ENCODE results near the gene UST. TPM values are rescaled to one million over a fixed set of nuclear protein-coding genes. Genes with fewer than 3 reads are reported as not detected.

Gene UST
- total RNA-seq, 1 donor from 2014 or later: 33.3 TPM

DNA sequence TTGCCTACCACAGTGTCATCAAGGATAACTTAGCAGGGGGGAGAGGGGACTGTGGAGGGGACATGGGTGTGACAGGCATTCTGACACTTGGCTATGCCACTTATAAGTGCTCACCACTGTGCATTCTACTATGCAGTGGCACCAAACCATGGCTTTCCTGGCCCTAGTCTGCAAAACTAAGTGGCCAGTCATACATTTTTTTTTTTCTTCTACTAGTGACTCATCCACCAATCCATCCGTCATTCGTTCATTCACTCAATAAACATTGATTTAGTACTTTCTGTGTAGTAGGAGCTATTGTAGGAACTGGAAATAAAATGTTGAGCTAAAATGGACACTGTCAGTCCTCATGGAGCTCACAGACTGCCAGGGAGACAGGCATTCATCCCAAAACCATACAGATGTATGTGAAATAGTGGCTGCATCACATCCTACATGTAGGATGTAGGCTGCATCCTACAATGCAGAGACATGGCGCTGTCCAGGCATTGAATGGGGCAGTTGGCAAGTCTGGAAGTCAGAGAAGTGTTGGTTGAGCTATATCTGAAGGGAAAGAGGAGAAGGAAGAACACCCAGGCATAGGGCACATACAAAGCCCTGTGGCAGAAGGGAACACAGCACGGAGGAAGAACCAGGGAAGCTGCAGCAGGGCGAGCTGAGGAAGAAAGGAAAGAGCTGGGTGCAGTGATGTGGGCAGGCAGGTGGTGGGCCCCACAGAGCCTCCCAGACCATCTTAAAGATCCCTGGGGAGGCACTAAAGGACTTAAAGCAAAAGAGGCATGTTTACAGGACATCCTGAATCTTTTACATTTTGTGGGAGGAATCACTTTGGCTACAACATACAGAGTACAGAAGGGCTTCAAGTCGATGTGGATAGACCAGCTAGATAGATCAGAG, 224.4 kb downstream of the UST start:
- H3K9ac ChIP-seq: no peak overlapping the region
- H3F3A ChIP-seq (ENCODE audit: low read depth): peaks cover 50% of the 10 kb centered on the region
- H3K4me3 Mint-ChIP-seq: peak overlapping the region; percentile 28
- H3K36me3 Mint-ChIP-seq: peaks cover 13% of the 10 kb centered on the region
- no peaks in the 10 kb centered on the region for H3K36me3 ChIP-seq
- H3K4me3 ChIP-seq: no peak overlapping the region
- no peaks in the 10 kb centered on the region for H3K9me3 Mint-ChIP-seq
- H4K20me1 ChIP-seq (ENCODE audit: low read depth): peaks cover 10% of the 10 kb centered on the region
- H3K27ac Mint-ChIP-seq: peak overlapping the region; percentile 67
- peaks cover 13% of the 10 kb centered on the region for H3K79me2 ChIP-seq (ENCODE audit: low read depth)
- H3K4me2 ChIP-seq: peak overlapping the region; percentile 73
- DNase-seq (ENCODE audit: low spot score): no peak
- H2AFZ ChIP-seq (replicated peaks): no peak overlapping the region
- H3K27ac ChIP-seq: no peak overlapping the region
- H3K4me1 Mint-ChIP-seq: peaks cover 67% of the 10 kb centered on the region
- TF ChIP-seq EZH2phosphoT487 (IDR thresholded peaks at IDR 0.05) (no peak), EZH2 (IDR thresholded peaks at IDR 0.05) (no peak)
- TF ChIP-seq, protein P1, sequence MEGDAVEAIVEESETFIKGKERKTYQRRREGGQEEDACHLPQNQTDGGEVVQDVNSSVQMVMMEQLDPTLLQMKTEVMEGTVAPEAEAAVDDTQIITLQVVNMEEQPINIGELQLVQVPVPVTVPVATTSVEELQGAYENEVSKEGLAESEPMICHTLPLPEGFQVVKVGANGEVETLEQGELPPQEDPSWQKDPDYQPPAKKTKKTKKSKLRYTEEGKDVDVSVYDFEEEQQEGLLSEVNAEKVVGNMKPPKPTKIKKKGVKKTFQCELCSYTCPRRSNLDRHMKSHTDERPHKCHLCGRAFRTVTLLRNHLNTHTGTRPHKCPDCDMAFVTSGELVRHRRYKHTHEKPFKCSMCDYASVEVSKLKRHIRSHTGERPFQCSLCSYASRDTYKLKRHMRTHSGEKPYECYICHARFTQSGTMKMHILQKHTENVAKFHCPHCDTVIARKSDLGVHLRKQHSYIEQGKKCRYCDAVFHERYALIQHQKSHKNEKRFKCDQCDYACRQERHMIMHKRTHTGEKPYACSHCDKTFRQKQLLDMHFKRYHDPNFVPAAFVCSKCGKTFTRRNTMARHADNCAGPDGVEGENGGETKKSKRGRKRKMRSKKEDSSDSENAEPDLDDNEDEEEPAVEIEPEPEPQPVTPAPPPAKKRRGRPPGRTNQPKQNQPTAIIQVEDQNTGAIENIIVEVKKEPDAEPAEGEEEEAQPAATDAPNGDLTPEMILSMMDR (IDR thresholded peaks at IDR 0.05): no peak
- no peaks in the 10 kb centered on the region for H3K9me3 ChIP-seq (ENCODE audit: low read depth)
- peaks cover 12% of the 10 kb centered on the region for H3K27me3 Mint-ChIP-seq (ENCODE audit: insufficient read depth, low read depth)
- H3K4me1 ChIP-seq: peaks cover 62% of the 10 kb centered on the region
- H3K27me3 ChIP-seq: no peaks in the 10 kb centered on the region

DNA sequence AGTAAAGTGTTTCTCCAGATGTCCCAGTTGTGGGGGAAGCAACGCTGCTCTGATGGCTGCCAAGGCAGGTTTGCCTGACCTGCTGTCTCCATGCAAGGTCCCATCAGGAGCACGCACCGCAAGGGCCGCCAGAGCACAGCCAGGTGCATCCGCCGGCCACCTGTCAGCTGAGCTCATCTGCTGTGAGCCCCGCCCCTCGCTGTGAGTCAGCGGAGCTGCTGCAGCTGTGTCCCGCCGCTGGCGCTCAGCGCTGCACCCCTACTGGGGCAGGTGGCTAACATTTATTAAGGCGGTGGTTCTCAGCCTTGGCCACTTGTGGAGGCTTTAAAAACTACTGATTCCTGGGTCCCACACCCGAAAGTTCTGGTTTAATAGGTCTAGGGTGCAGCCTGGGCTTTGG, 225.7 kb downstream of the UST start:
- Mint-ChIP-seq H3K27me3 (ENCODE audit: insufficient read depth, low read depth) (peaks cover 12% of the 10 kb centered on the region), H3K4me1 (peaks cover 57% of the 10 kb centered on the region), H3K4me3 (no peak overlapping the region), H3K9me3 (no peaks in the 10 kb centered on the region), H3K36me3 (peaks cover 10% of the 10 kb centered on the region), H3K27ac (no peak overlapping the region)
- H3K4me2 ChIP-seq: peak overlapping the region; percentile 73
- H3K27ac ChIP-seq: no peak overlapping the region
- no peaks in the 10 kb centered on the region for H3K9me3 ChIP-seq (ENCODE audit: low read depth)
- peaks cover 38% of the 10 kb centered on the region for H3F3A ChIP-seq (ENCODE audit: low read depth)
- H3K36me3 ChIP-seq: peaks cover 4% of the 10 kb centered on the region
- no peak for TF ChIP-seq EZH2 (IDR thresholded peaks at IDR 0.05)
- no peak for TF ChIP-seq EZH2phosphoT487 (IDR thresholded peaks at IDR 0.05)
- TF ChIP-seq, protein P1 (IDR thresholded peaks at IDR 0.05): no peak
- peaks cover 10% of the 10 kb centered on the region for H4K20me1 ChIP-seq (ENCODE audit: low read depth)
- peaks cover 55% of the 10 kb centered on the region for H3K4me1 ChIP-seq
- no peak overlapping the region for H3K9ac ChIP-seq
- H3K4me3 ChIP-seq: peak overlapping the region; percentile 34
- H3K79me2 ChIP-seq (ENCODE audit: low read depth): peaks cover 9% of the 10 kb centered on the region
- DNase-seq (ENCODE audit: low spot score): peak; percentile 91
- H2AFZ ChIP-seq (replicated peaks): no peak overlapping the region
- no peaks in the 10 kb centered on the region for H3K27me3 ChIP-seq

DNA sequence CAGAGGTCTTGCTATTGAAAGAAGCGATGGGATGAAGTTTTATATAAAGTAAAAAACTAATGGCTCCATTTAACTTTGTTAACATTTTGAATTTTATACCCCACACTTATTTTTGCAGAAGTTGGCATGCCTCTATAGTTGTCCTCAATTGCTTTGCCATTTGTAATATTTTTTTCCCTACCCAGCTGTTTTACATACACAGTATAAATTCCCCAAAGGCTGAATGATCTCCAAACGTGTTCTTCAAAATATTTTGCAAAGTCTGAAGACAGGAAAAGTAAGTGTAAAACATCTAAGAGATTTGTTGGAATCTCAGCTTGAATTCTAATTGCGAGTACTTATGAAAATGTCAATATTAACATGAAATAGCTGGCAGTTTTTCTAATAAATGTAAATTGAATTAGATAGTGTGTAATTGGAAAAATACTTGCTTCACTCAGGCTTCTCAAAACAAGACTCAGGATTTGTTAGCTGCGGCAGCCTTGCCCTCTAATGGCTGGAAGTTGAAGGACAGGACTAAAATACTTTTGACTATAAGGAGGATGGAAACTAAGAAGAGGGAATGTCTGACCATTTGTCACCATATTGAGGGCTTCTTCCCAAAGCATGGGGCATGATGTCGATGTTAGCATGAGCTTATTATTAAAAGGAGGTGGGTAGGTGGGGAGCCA, 226.8 kb downstream of the UST start:
- H3K9ac ChIP-seq: no peak overlapping the region
- peaks cover 11% of the 10 kb centered on the region for H3K27me3 Mint-ChIP-seq (ENCODE audit: insufficient read depth, low read depth)
- no peak overlapping the region for H3K27ac ChIP-seq
- H3K4me1 Mint-ChIP-seq: peaks cover 46% of the 10 kb centered on the region
- peaks cover 10% of the 10 kb centered on the region for H3K36me3 Mint-ChIP-seq
- H3F3A ChIP-seq (ENCODE audit: low read depth): peaks cover 31% of the 10 kb centered on the region
- DNase-seq (ENCODE audit: low spot score): no peak
- no peaks in the 10 kb centered on the region for H3K79me2 ChIP-seq (ENCODE audit: low read depth)
- no peaks in the 10 kb centered on the region for H3K27me3 ChIP-seq
- no peak for TF ChIP-seq EZH2phosphoT487 (IDR thresholded peaks at IDR 0.05)
- TF ChIP-seq, protein P1 (IDR thresholded peaks at IDR 0.05): peak; percentile 57
- peaks cover 43% of the 10 kb centered on the region for H3K4me1 ChIP-seq
- H3K36me3 ChIP-seq: peaks cover 4% of the 10 kb centered on the region
- H4K20me1 ChIP-seq (ENCODE audit: low read depth): peaks cover 10% of the 10 kb centered on the region
- peak overlapping the region; percentile 73 for H3K4me2 ChIP-seq
- no peak overlapping the region for H3K27ac Mint-ChIP-seq
- no peaks in the 10 kb centered on the region for H3K9me3 ChIP-seq (ENCODE audit: low read depth)
- H3K4me3 ChIP-seq: no peak overlapping the region
- no peak overlapping the region for H3K4me3 Mint-ChIP-seq
- H3K9me3 Mint-ChIP-seq: no peaks in the 10 kb centered on the region
- no peak overlapping the region for H2AFZ ChIP-seq (replicated peaks)
